Umbilical cord (tissue), 2 donors: ENCODE data around the gene IFNK. TPM values are rescaled to one million over a fixed set of nuclear protein-coding genes. Genes with fewer than 3 reads are reported as not detected.

ENCODE experiments used
- DNase-seq: peaks from one replicate; pipeline ENCODE4 v3.0.0-alpha.2; 2015; ENCODE audit warnings: low spot score
- total RNA-seq: library from RNA; depleted of rRNA; stranded (reverse); fragments of >200 nt; gene quantifications from one replicate; pipeline ENCODE4 v1.2.3, GENCODE V29; 2014; ENCODE audit warnings: low replicate concordance; ENCODE audit not compliant: insufficient read depth

The IFNK gene
- total RNA-seq, 1 donor from 2014 or later: 2.4 TPM

GRCh38 chr9:27572918-27573633, 49.0 kb downstream of the IFNK start, which contains the start of gene C9orf72:
TSS of gene C9orf72 (minus strand) at chr9:27573481. CDS start at chr9:27567120, 6,361 bp downstream.
- DNase-seq: no peak

- peak; percentile 99 for DNase-seq
Measured at GRCh38 chr9:27573634-27574590, 49.8 kb downstream of the IFNK start.

Other genes with a start within 250 kb of the IFNK start
- gene EQTN, start 227.1 kb upstream of the IFNK start, total RNA-seq: not detected
- gene MOB3B, start 5.5 kb downstream of the IFNK start, total RNA-seq: 5.8 TPM
- gene C9orf72, start 49.2 kb downstream of the IFNK start, total RNA-seq: 19.3 TPM